ENCODE measurements around the gene ZBTB45. TPM values are rescaled to one million over a fixed set of nuclear protein-coding genes. Genes with fewer than 3 reads are reported as not detected.
A peak's percentile ranks its signal among the peaks of the same experiment; 100 is the strongest.

The ZBTB45 gene
- total and polyA plus RNA-seq, 10 of the 15 experiments (the other 5 are each of a cell fraction or from before 2014, with no cell fraction given): 0.29 to 17.2 (median 4.2) TPM

DNA sequence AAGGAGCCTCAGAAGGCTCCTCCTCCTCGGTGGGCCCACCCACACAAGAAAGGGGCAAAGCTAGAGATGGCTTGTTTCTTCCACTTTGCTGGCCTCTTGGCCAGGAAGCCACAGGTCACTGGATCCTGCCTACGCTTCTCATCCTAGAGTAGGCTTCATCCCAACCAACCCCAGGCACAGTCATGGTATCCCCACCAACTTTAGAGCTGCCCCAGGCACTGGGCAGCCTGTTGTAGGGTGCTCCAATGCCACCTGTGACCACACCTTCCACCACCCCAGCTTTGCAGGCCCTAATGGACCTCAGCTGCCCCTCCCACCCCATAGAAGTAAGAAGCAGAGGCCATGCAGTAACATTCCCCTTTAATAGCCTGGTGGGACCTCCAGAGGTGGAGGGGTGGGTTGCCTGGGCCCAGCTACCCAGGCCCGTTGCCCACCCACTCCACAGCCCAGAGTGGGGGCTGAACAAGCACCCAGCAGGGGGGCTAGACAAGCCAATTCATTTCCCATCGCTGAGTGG lies 35.8 kb upstream of the ZBTB45 start:
- intact Hi-C loops (cut with micrococcal nuclease; ENCODE audit: unreplicated experiment): loop anchor here (1.0 kb wide), 1 partner anchor 11 kb away; the partner anchor contains the start of gene TRIM28
- Histone ChIP-seq H3K9ac (ENCODE audit: control insufficient read depth, insufficient read depth, low read length) (peak overlapping the region; percentile 82), H3K9me3 (replicated peaks; ENCODE audit: control insufficient read depth, insufficient read depth, low read length) (no peaks in the 10 kb centered on the region), H3K36me3 (ENCODE audit: control insufficient read depth in 2 of 2, insufficient read depth in 2 of 2, low read length in 1 of 2) (peaks cover 5 to 21% of the 10 kb centered on the region in 2 experiments; a peak in 3 of 4 replicates), H3K79me2 (ENCODE audit: control insufficient read depth, insufficient read depth, low read length) (peaks cover 45% of the 10 kb centered on the region), H3K4me2 (ENCODE audit: control insufficient read depth, insufficient read depth) (peak overlapping the region; percentile 98), H3K4me3 (peak overlapping the region; percentile 68; the same call in 1 of the 2 replicates), H4K20me1 (ENCODE audit: control insufficient read depth, insufficient read depth) (no peaks in the 10 kb centered on the region; the same call in 1 of the 2 replicates), H3K27ac (ENCODE audit: control insufficient read depth, insufficient read depth) (peak overlapping the region; percentile 93), H3K4me1 (ENCODE audit: control insufficient read depth, insufficient read depth, low read length) (peaks cover 34% of the 10 kb centered on the region), H3K27me3 (replicated peaks in 1 of 2; ENCODE audit: control insufficient read depth in 2 of 2, insufficient read depth in 2 of 2, low read length in 1 of 2) (no peaks in the 10 kb centered on the region), H2AFZ (ENCODE audit: control insufficient read depth, low read depth, low read length) (peak overlapping the region; percentile 86)
- DNase-seq (ENCODE audit: low read depth, low spot score): no peak
- CTCF ChIA-PET: interaction anchor here (0.7 to 3.9 kb wide), 4 partner anchors 13 to 41 kb away, joined by 3 to 37 read pairs (median 5); partner anchors contain the start of gene ZBTB45
- FAIRE-seq: no peak
- SMC1A ChIA-PET (ENCODE audit: uncharacterized antibody, unreplicated experiment): interaction anchor here (1.0 to 2.9 kb wide), 6 partner anchors 10 to 193 kb away, joined by 3 to 21 read pairs (median 10); partner anchors contain the start of genes TRIM28, ZBTB45 and ZNF497
- POLR2A ChIA-PET: interaction anchor here (0.9 to 3.1 kb wide), 11 partner anchors 9 to 174 kb away, joined by 3 to 41 read pairs (median 6); partner anchors contain the start of genes MZF1, TRIM28, ZBTB45 and ZNF837
- 46% methylated on average over 4 of the region's 4 CpGs for WGBS (ENCODE audit: insufficient coverage, insufficient replicate concordance, low lambda C conversion rate, missing lambda C conversion rate)
- TF ChIP-seq E4F1 (IDR thresholded peaks at IDR 0.05; ENCODE audit: borderline replicate concordance, partially characterized antibody) (no peak), SMAD1 (IDR thresholded peaks at IDR 0.05; ENCODE audit: low read depth, partially characterized antibody) (peak; percentile 13)
- in situ Hi-C loops (cut with MboI): no loop called here
- ATAC-seq: no peak
- RAD21 ChIA-PET (ENCODE audit: unreplicated experiment): interaction anchor here (0.6 to 1.9 kb wide), 5 partner anchors 12 to 35 kb away, joined by 3 to 13 read pairs (median 3); partner anchors contain the start of genes TRIM28 and ZBTB45
- no TSS peak for BruUV-seq (replicated peaks)

Measured in GM12878 (cell line).